NCI-H748 treated with DMSO at 0.1 percent for 48 hours (cell line): ENCODE measurements around the gene NOS3.
"Not testable (repeated sequence)": the region's sequence is repeated elsewhere in the genome, so short reads cannot be mapped to it uniquely, and the experiment has no call there.

Experiments
- DNase-seq: peaks from one replicate; lab custom pipeline; 2025; lab: John Stamatoyannopoulos, UW

The NOS3 gene

GRCh38 chr7:151038951-151039849, 48.4 kb downstream of the NOS3 start:
- DNase-seq, result no peak

DNA sequence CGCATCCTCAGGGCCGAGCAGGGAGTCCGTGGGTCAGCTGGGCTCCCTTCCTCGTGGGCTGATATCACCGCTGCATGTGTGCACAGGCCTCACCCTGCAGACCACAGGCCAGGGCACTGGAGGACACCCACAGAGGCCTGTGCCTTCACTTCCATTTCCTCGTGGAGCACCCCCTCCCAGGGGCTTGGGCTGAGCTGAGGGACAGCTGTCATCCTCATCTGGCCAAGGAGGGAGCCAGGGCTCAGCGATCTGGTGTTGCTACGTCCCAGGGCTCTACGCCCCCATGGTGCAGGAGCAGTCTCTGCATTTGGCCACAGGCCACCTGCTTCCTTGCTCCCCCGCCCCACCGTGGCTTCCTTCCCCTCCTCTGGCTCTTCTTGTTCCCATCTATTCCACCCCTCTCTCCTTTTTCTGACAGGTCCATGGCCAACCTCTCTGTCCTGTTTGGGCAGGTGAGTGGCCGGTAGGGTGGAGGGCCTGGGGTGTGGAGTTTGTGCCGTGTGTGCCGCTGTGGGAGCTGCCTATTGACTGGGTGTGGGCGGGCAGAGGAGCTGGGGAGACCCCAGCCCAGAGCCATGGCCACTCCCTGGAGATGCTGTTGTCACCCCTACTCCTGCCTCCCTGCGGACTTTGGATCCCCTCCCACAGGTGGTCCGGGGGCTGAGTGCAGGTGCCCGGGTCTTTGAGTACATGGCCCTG, 49.2 kb downstream of the NOS3 start:
- no peak for DNase-seq

GRCh38 chr7:151040616-151041375, 50.0 kb downstream of the NOS3 start:
- DNase-seq, result no peak

- DNase-seq, result not testable (repeated sequence)
Observed at GRCh38 chr7:151043449-151043848, 52.6 kb downstream of the NOS3 start.

GRCh38 chr7:151043959-151044358, 53.1 kb downstream of the NOS3 start:
- no peak for DNase-seq

- no peak for DNase-seq
Observed at GRCh38 chr7:151045262-151045661, 54.4 kb downstream of the NOS3 start.

DNA sequence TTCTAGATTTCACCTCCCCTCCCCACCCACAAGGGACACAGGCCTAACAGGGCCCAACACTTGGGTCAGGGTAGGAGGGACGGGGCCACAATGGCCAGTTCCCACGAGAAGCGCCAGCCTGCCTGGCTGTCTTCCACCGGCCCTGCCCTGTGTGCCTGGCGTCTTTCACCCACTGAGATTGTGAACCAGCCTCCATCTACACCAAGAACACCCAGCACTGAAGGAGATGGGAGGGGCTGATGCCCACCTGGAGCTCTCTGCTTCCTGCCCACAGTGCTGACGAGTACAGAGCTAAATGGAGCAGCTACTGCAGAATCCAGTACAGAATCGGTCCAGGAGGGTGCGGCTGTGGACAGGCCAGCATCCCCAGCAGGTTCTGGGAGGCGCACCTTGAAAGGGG, 55.1 kb downstream of the NOS3 start:
- no peak for DNase-seq

- DNase-seq, result no peak
Observed at GRCh38 chr7:151046603-151047573, 56.1 kb downstream of the NOS3 start.

- no peak for DNase-seq
Observed at GRCh38 chr7:151047976-151048815, 57.4 kb downstream of the NOS3 start, which contains the start of gene ASIC3. ASIC3 (plus strand) TSS chr7:151048531; CDS start chr7:151048886, 355 bp downstream.

DNA sequence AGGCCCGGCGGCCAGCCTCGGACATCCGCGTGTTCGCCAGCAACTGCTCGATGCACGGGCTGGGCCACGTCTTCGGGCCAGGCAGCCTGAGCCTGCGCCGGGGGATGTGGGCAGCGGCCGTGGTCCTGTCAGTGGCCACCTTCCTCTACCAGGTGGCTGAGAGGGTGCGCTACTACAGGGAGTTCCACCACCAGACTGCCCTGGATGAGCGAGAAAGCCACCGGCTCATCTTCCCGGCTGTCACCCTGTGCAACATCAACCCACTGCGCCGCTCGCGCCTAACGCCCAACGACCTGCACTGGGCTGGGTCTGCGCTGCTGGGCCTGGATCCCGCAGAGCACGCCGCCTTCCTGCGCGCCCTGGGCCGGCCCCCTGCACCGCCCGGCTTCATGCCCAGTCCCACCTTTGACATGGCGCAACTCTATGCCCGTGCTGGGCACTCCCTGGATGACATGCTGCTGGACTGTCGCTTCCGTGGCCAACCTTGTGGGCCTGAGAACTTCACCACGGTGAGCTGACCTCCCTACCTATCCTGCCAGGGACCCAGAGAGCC, 58.2 kb downstream of the NOS3 start:
- no peak for DNase-seq

DNA sequence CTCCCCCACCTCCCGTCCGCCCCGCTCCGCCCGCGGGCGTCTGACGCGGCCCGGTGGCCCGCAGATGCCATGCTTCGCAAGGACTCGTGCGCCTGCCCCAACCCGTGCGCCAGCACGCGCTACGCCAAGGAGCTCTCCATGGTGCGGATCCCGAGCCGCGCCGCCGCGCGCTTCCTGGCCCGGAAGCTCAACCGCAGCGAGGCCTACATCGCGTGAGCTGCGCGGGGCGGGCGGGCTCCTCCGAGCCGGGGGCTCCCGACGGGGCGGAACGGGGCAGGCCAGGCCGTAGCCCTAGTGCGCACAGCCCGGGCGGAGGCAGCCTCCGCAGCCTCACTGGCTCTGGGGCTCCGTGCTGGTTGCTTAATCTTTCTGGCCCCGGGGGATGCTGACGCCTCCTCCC, 60.3 kb downstream of the NOS3 start:
- DNase-seq, result no peak

DNA sequence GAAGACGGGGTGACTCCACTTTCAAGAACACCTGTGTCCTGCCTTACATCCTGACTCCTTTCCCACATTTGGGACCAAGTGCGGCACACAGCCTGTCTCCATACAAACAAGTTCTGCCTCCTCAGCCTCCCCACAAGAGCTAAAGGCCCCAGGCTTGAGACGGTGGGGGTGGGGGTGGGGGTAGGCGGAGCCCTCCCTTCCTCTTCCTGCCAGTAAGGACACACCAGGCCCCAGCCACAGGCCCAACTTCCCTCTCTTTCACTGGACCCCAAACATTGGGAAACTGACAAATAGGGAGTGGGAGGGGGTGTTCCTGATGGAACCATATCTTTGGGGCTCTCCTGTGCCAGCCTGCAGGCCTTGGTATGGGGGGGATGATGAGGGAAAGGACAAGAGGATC, 62.3 kb downstream of the NOS3 start:
- no peak for DNase-seq

GRCh38 chr7:151053751-151054150, 62.9 kb downstream of the NOS3 start:
- DNase-seq, result no peak

DNA sequence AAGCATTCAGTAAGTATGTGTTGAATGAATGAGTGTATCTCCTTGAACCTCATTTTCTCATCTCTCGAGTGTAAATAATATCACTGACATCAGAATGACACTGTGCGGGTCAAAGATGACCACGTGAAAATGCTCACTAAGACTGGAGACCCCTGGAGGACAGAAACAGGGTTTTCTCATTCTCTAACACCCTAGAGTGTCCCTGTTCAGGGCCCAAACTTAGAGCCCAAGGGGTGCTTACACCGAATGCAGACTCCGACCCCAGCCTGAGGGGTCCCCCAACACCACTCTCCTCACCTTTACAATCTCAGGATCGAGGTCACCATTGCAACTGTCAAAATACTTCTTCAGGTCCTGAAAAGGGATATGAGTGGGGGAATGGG, 65.5 kb downstream of the NOS3 start:
- DNase-seq, result no peak

DNA sequence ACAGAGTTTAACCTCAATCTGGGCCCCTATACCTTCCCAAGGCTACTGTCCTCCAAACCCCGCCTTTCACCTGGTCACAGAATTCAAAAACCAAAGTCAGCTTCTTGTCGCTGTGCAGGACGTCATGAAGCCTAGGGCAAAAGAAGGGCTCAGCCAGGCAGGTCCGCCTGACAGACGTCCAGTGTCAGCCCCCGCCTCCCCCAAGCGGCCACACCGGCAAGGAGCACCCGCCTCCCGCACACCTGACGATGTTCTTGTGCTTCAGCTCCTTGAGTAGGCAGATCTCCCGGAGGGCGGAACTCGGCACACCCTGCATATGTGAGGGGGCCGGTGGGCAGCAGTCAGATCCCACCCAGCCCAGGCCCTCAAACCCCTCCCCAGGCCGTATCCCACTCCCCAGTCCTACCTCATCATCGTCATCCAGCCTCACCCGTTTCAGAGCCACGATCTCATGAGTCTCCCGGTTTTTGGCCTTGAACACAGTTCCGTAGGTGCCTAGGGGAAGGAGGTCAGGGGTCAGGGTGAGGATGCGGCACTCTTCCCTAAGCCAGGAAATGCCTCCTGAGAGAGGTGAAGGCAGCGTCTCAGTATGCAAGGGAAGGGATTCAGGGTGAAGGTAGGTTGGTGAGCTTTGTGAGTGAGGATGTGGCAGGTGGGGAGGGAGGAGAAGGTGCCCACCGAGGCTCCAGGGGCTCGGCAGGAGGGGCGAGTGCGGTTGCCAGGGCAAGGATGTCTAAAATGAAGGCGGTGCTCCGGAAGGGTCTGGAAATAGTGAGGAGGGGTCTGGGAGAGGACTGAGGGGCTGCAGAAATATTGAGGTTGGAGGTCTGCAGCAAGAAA, 66.1 kb downstream of the NOS3 start:
- DNase-seq, result no peak

GRCh38 chr7:151057506-151057988, 66.7 kb downstream of the NOS3 start, which contains the start of gene CDK5:
CDK5 (minus strand) TSS chr7:151057897; CDS start chr7:151057848, 49 bp downstream.
- DNase-seq, result peak; percentile 49

GRCh38 chr7:151057989-151058780, 67.4 kb downstream of the NOS3 start:
- peak; percentile 97 for DNase-seq

DNA sequence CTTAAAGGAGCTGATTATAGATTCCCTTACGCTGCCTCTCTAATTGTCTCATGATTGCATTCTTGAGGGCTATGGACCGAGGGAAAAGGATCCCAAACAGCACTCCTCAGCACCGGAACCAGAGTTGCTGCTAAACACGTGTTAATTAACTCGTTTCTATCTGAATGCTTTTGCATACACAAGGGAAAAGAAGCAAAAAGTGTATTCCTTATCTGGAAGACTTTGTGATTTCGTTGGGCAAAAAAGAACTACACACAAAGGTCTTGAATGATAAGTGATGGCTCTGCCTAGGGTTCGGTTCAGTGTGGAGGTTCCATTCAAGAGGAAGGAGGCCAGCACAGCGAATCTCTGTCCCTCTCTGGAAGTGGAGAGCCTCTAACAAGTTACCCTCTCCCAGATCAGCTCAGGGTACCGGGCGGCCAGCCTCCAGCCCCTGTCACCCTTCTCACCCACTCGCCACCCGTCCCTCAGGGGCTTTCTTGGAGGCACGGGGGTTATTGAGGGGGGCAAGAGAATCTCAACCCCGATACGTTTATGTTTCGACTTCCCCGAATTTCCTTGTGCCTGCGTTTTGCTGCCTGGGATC, 68.1 kb downstream of the NOS3 start:
- no peak for DNase-seq
